Measurements from ENCODE around the gene HSPG2.

DNA sequence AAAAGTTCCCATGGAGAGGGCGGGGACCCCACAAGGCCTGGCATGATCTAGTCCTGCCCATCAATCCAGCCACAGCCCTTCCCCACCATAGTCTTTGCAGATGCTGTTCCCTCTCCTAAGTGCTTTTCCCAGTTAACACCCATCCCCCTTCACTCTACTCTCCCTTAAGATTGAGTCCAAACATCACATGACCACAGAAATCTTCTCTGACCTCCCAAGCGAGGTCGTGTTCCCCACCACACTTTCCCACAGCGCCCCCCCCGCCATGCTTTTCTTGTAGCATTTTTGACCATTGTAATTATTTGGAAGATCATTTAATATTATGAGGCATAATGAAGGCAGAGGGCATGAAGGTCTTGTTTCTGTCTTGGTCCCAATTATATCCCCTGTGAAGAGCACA, 4.3 kb upstream of the HSPG2 start:
- no peak for TF ChIP-seq CTCF (IDR thresholded peaks at IDR 0.05; ENCODE audit: insufficient read depth, low read length, poor library complexity, severe bottlenecking)
- no peak for TF ChIP-seq EZH2phosphoT487 (conservative IDR thresholded peaks at IDR 0.05; ENCODE audit: low read length)

Data from SU-DHL-6 (cell line).